Measurements from ENCODE around the gene RNF25. TPM values are rescaled to one million over a fixed set of nuclear protein-coding genes. Genes with fewer than 3 reads are reported as not detected.
A peak's percentile ranks its signal among the peaks of the same experiment; 100 is the strongest.

RNF25 gene
- total RNA-seq, 1 experiment from 2014 or later: 42.4 TPM

- TF ChIP-seq CTCF (conservative IDR thresholded peaks at IDR 0.05; ENCODE audit: low read depth, low read length) (no peak), EZH2 (IDR thresholded peaks at IDR 0.05; ENCODE audit: low read length, unreplicated experiment) (no peak), EZH2phosphoT487 (IDR thresholded peaks at IDR 0.05; ENCODE audit: borderline replicate concordance, low read length) (no peak)
These were observed 38.5 kb upstream of the RNF25 start for GRCh38 chr2:218710334-218710686.

GRCh38 chr2:218709908-218710307, 38.1 kb upstream of the RNF25 start:
- H3K4me3 ChIP-seq (ENCODE audit: low read length): no peak overlapping the region
- POLR2A ChIA-PET (ENCODE audit: unreplicated experiment): interaction anchor here (0.6 kb wide), 2 partner anchors 18 to 39 kb away, joined by 4 to 9 read pairs; no protein-coding TSS in a partner anchor
- no peak overlapping the region for H3K27ac ChIP-seq (ENCODE audit: low read length)

More at GRCh38 chr2:218710334-218710686, 38.5 kb upstream of the RNF25 start:
- Histone ChIP-seq H3K27ac (ENCODE audit: low read length) (no peak overlapping the region), H3K36me3 (ENCODE audit: low read depth, low read length) (no peaks in the 10 kb centered on the region), H3K4me3 (ENCODE audit: low read length) (no peak overlapping the region; the same call in 1 of the 2 replicates), H3K9me3 (ENCODE audit: low read length) (no peaks in the 10 kb centered on the region), H3K27me3 (ENCODE audit: low read length) (no peaks in the 10 kb centered on the region), H3K4me2 (ENCODE audit: low read length) (peak overlapping the region; percentile 93), H3K9ac (ENCODE audit: low read length) (no peak overlapping the region), H3F3A (ENCODE audit: low read length, unreplicated experiment) (no peaks in the 10 kb centered on the region), H4K20me1 (ENCODE audit: low read length) (peaks cover 5% of the 10 kb centered on the region; the same call in 1 of the 2 replicates), H3K79me2 (ENCODE audit: low read length) (peaks cover 44% of the 10 kb centered on the region), H3K4me1 (ENCODE audit: insufficient read depth, low read length) (peaks cover 17% of the 10 kb centered on the region), H2AFZ (ENCODE audit: low read length) (peak overlapping the region; percentile 40), H3K9me2 (replicated peaks; ENCODE audit: low read length) (no peaks in the 10 kb centered on the region)
- ATAC-seq: no peak
- BruUV-seq (replicated peaks): no TSS peak
- no peak for DNase-seq
- intact Hi-C loops (cut with micrococcal nuclease): loop anchor here (2.0 to 5.0 kb wide), 3 partner anchors 20 to 72 kb away; partner anchors contain the start of genes BCS1L, CYP27A1 and ZNF142
- ChIA-PET CTCF (interaction anchor here (0.6 to 1.6 kb wide), 4 partner anchors 17 to 788 kb away, joined by 3 to 5 read pairs (median 4); partner anchors contain the start of genes BCS1L, GMPPA and ZNF142), POLR2A (ENCODE audit: unreplicated experiment) (interaction anchor here (0.6 kb wide), 2 partner anchors 17 to 39 kb away, joined by 4 to 9 read pairs; no protein-coding TSS in a partner anchor)

More at GRCh38 chr2:218709908-218710307, 38.1 kb upstream of the RNF25 start:
- Histone ChIP-seq H3K36me3 (ENCODE audit: low read depth, low read length) (no peaks in the 10 kb centered on the region), H3K4me2 (ENCODE audit: low read length) (no peak overlapping the region), H3K4me1 (ENCODE audit: insufficient read depth, low read length) (peaks cover 13% of the 10 kb centered on the region), H4K20me1 (ENCODE audit: low read length) (peaks cover 5% of the 10 kb centered on the region; the same call in 1 of the 2 replicates), H3K27me3 (ENCODE audit: low read length) (no peaks in the 10 kb centered on the region), H3K9me3 (ENCODE audit: low read length) (no peaks in the 10 kb centered on the region), H3F3A (ENCODE audit: low read length, unreplicated experiment) (no peaks in the 10 kb centered on the region), H3K9me2 (replicated peaks; ENCODE audit: low read length) (no peaks in the 10 kb centered on the region), H3K79me2 (ENCODE audit: low read length) (peaks cover 40% of the 10 kb centered on the region), H3K9ac (ENCODE audit: low read length) (no peak overlapping the region), H2AFZ (ENCODE audit: low read length) (peak overlapping the region; percentile 40; the same call in 1 of the 2 replicates)
- ATAC-seq (no peak), DNase-seq (no peak)
- BruUV-seq (replicated peaks): no TSS peak
- TF ChIP-seq EZH2phosphoT487 (IDR thresholded peaks at IDR 0.05; ENCODE audit: borderline replicate concordance, low read length): no peak
- TF ChIP-seq EZH2 (IDR thresholded peaks at IDR 0.05; ENCODE audit: low read length, unreplicated experiment): no peak
- no peak for TF ChIP-seq CTCF (conservative IDR thresholded peaks at IDR 0.05; ENCODE audit: low read depth, low read length)
- CTCF ChIA-PET: interaction anchor here (0.6 to 1.6 kb wide), 4 partner anchors 18 to 789 kb away, joined by 3 to 5 read pairs (median 4); partner anchors contain the start of genes BCS1L, GMPPA and ZNF142
- intact Hi-C loops (cut with micrococcal nuclease): loop anchor here (2.0 to 5.0 kb wide), 3 partner anchors 21 to 72 kb away; partner anchors contain the start of genes BCS1L, CYP27A1 and ZNF142
